HG02970 (cell line): ENCODE results near the gene TTC8.
"Not testable (repeated sequence)": the region's sequence is repeated elsewhere in the genome, so short reads cannot be mapped to it uniquely, and the experiment has no call there.

ENCODE experiments used
- ATAC-seq: cut with Tn5 transposase; IDR thresholded peaks from one replicate; pipeline ENCODE4 v1.9.1; 2021; ENCODE audit warnings: mild to moderate bottlenecking, moderate library complexity, moderate number of reproducible peaks; ENCODE audit not compliant: unreplicated experiment, low FRiP score

TTC8 gene

GRCh38 chr14:88824314-88825077 lies at the start of gene TTC8:
Gene TTC8, plus strand, starts transcription at chr14:88824651. Its CDS starts 57 bp downstream, at chr14:88824708.
- ATAC-seq: peak; percentile 99

- no peak for ATAC-seq
Measured at GRCh38 chr14:88775532-88775931, 48.9 kb upstream of the TTC8 start.

GRCh38 chr14:88785911-88786310 lies 38.5 kb upstream of the TTC8 start:
- ATAC-seq: no peak

- ATAC-seq: no peak
Measured at GRCh38 chr14:88786715-88787114, 37.7 kb upstream of the TTC8 start.

- ATAC-seq: not testable (repeated sequence)
Measured at GRCh38 chr14:88789573-88789972, 34.9 kb upstream of the TTC8 start.

- no peak for ATAC-seq
Measured at GRCh38 chr14:88790501-88791251, 33.8 kb upstream of the TTC8 start.

GRCh38 chr14:88791252-88791621 lies 33.2 kb upstream of the TTC8 start:
- ATAC-seq: no peak

GRCh38 chr14:88791629-88792472 lies 32.6 kb upstream of the TTC8 start:
- ATAC-seq: peak; percentile 7

GRCh38 chr14:88792473-88793258 lies 31.8 kb upstream of the TTC8 start, which contains the start of gene EML5:
Gene EML5, minus strand, starts transcription at chr14:88792953. Its CDS starts 450 bp downstream, at chr14:88792503.
- ATAC-seq: peak; percentile 90

GRCh38 chr14:88793259-88793625 lies 31.2 kb upstream of the TTC8 start:
- no peak for ATAC-seq

GRCh38 chr14:88798156-88798555 lies 26.3 kb upstream of the TTC8 start:
- no peak for ATAC-seq

- no peak for ATAC-seq
Measured at GRCh38 chr14:88799522-88799921, 24.9 kb upstream of the TTC8 start.

- no peak for ATAC-seq
Measured at GRCh38 chr14:88802596-88802995, 21.9 kb upstream of the TTC8 start.

GRCh38 chr14:88804035-88804434 lies 20.4 kb upstream of the TTC8 start:
- no peak for ATAC-seq

GRCh38 chr14:88804477-88804876 lies 20.0 kb upstream of the TTC8 start:
- no peak for ATAC-seq

GRCh38 chr14:88808359-88808758 lies 16.1 kb upstream of the TTC8 start:
- ATAC-seq: no peak

GRCh38 chr14:88815980-88816379 lies 8.5 kb upstream of the TTC8 start:
- ATAC-seq: no peak

- no peak for ATAC-seq
Measured at GRCh38 chr14:88818018-88818417, 6.4 kb upstream of the TTC8 start.

GRCh38 chr14:88819674-88820073 lies 4.8 kb upstream of the TTC8 start:
- ATAC-seq: not testable (repeated sequence)

GRCh38 chr14:88821378-88821777 lies 3.1 kb upstream of the TTC8 start:
- no peak for ATAC-seq
